Measurements from ENCODE around the gene PRPF31. TPM values are rescaled to one million over a fixed set of nuclear protein-coding genes. Genes with fewer than 3 reads are reported as not detected.

Gene PRPF31
- total and polyA plus RNA-seq, 4 donors = 33.8 to 71.2 (median 45.9) TPM

GRCh38 chr19:54129617-54129996 lies 14.1 kb downstream of the PRPF31 start:
- Histone ChIP-seq H3K9me3 (ENCODE audit: control insufficient read depth, low read length) (no peaks in the 10 kb centered on the region), H3K4me1 (ENCODE audit: control insufficient read depth in 1 of 2, insufficient read depth in 2 of 2, low read length in 2 of 2) (no peaks in the 10 kb centered on the region), H3K27me3 (ENCODE audit: control insufficient read depth in 1 of 2, insufficient read depth in 2 of 2, low read length in 1 of 2) (no peaks in the 10 kb centered on the region), H3K4me3 (ENCODE audit: low read length in 2 of 2) (no peak overlapping the region), H3K36me3 (ENCODE audit: control insufficient read depth in 1 of 2, insufficient read depth in 2 of 2, low read length in 1 of 2) (peaks cover 0 to 15% of the 10 kb centered on the region in 2 donors), H3K27ac (ENCODE audit: low read depth in 1 of 2, low read length in 2 of 2) (no peak overlapping the region)
- intact Hi-C loops (cut with DNase I) = no loop called here
- DNase-seq (no peak), ATAC-seq (ENCODE audit: low FRiP score) (no peak)
- 95 to 97% methylated on average over 20 of the region's 20 CpGs for WGBS, 2 donors

- Histone ChIP-seq H3K4me1 (ENCODE audit: control insufficient read depth in 1 of 2, insufficient read depth in 2 of 2, low read length in 2 of 2) (no peaks in the 10 kb centered on the region), H3K27ac (ENCODE audit: low read depth in 1 of 2, low read length in 2 of 2) (no peak overlapping the region), H3K4me3 (ENCODE audit: low read length in 2 of 2) (no peak overlapping the region), H3K27me3 (ENCODE audit: control insufficient read depth in 1 of 2, insufficient read depth in 2 of 2, low read length in 1 of 2) (no peaks in the 10 kb centered on the region), H3K9me3 (ENCODE audit: control insufficient read depth, low read length) (no peaks in the 10 kb centered on the region), H3K36me3 (ENCODE audit: control insufficient read depth in 1 of 2, insufficient read depth in 2 of 2, low read length in 1 of 2) (peaks cover 0 to 10% of the 10 kb centered on the region in 2 donors)
- intact Hi-C loops (cut with DNase I) = no loop called here
- DNase-seq = no peak
- WGBS, 2 donors = 86 to 92% methylated on average over 9 to 10 of the region's 10 CpGs
- no peak for ATAC-seq (ENCODE audit: low FRiP score)
Measured at GRCh38 chr19:54133312-54133956, 17.9 kb downstream of the PRPF31 start.

- Histone ChIP-seq H3K9me3 (ENCODE audit: control insufficient read depth, low read length) (no peaks in the 10 kb centered on the region), H3K4me1 (ENCODE audit: control insufficient read depth in 1 of 2, insufficient read depth in 2 of 2, low read length in 2 of 2) (no peaks in the 10 kb centered on the region), H3K4me3 (ENCODE audit: low read length in 2 of 2) (no peak overlapping the region), H3K27me3 (ENCODE audit: control insufficient read depth in 1 of 2, insufficient read depth in 2 of 2, low read length in 1 of 2) (no peaks in the 10 kb centered on the region), H3K36me3 (ENCODE audit: control insufficient read depth in 1 of 2, insufficient read depth in 2 of 2, low read length in 1 of 2) (peaks cover 0 to 9% of the 10 kb centered on the region in 2 donors), H3K27ac (ENCODE audit: low read depth in 1 of 2, low read length in 2 of 2) (no peak overlapping the region)
- WGBS, 2 donors = 78 to 84% methylated on average over 2 of the region's 2 CpGs
- no peak for DNase-seq
- intact Hi-C loops (cut with DNase I) = no loop called here
- no peak for ATAC-seq (ENCODE audit: low FRiP score)
Measured at GRCh38 chr19:54133957-54134590, 18.5 kb downstream of the PRPF31 start.

- peaks cover 0 to 3% of the 10 kb centered on the region in 2 donors for H3K36me3 ChIP-seq (ENCODE audit: control insufficient read depth in 1 of 2, insufficient read depth in 2 of 2, low read length in 1 of 2)
- H3K27me3 ChIP-seq (ENCODE audit: control insufficient read depth in 1 of 2, insufficient read depth in 2 of 2, low read length in 1 of 2) = no peaks in the 10 kb centered on the region
- H3K4me3 ChIP-seq (ENCODE audit: low read length in 2 of 2) = peak overlapping the region; percentile 11 to 13
- no peaks in the 10 kb centered on the region for H3K4me1 ChIP-seq (ENCODE audit: control insufficient read depth in 1 of 2, insufficient read depth in 2 of 2, low read length in 2 of 2)
- 2 to 3% methylated on average over 30 of the region's 30 CpGs for WGBS, 2 donors
- ATAC-seq (ENCODE audit: low FRiP score) = no peak
- DNase-seq = peak in 1 of 2 donors; percentile 39
- H3K9me3 ChIP-seq (ENCODE audit: control insufficient read depth, low read length) = no peaks in the 10 kb centered on the region
- intact Hi-C loops (cut with DNase I) = loop anchor here in 1 of 2 donors (2.0 kb wide), 1 partner anchor 65 kb away; the partner anchor contains the start of gene RPS9
- H3K27ac ChIP-seq (ENCODE audit: low read depth in 1 of 2, low read length in 2 of 2) = no peak overlapping the region
Measured at GRCh38 chr19:54136086-54136863, 20.7 kb downstream of the PRPF31 start.

GRCh38 chr19:54136864-54137698 lies 21.5 kb downstream of the PRPF31 start:
- DNase-seq (peak; percentile 99 to 100), ATAC-seq (ENCODE audit: low FRiP score) (peak; percentile 97)
- Histone ChIP-seq H3K36me3 (ENCODE audit: control insufficient read depth in 1 of 2, insufficient read depth in 2 of 2, low read length in 1 of 2) (no peaks in the 10 kb centered on the region), H3K9me3 (ENCODE audit: control insufficient read depth, low read length) (no peaks in the 10 kb centered on the region), H3K27ac (ENCODE audit: low read depth in 1 of 2, low read length in 2 of 2) (no peak overlapping the region), H3K27me3 (ENCODE audit: control insufficient read depth in 1 of 2, insufficient read depth in 2 of 2, low read length in 1 of 2) (no peaks in the 10 kb centered on the region), H3K4me1 (ENCODE audit: control insufficient read depth in 1 of 2, insufficient read depth in 2 of 2, low read length in 2 of 2) (no peaks in the 10 kb centered on the region), H3K4me3 (ENCODE audit: low read length in 2 of 2) (peak overlapping the region; percentile 11 to 13)
- 0% methylated on average over 46 of the region's 46 CpGs for WGBS, 2 donors
- intact Hi-C loops (cut with DNase I) = loop anchor here in 1 of 2 donors (1.0 to 2.0 kb wide), 4 partner anchors 22 to 64 kb away; partner anchors contain the start of genes LENG1, PRPF31, RPS9 and TFPT

GRCh38 chr19:54137699-54138488 lies 22.3 kb downstream of the PRPF31 start, which contains the start of gene CNOT3:
CNOT3 (plus strand) TSS chr19:54137762; CDS start chr19:54142979, 5,217 bp downstream.
- DNase-seq (no peak), ATAC-seq (ENCODE audit: low FRiP score) (no peak)
- H3K4me1 ChIP-seq (ENCODE audit: control insufficient read depth in 1 of 2, insufficient read depth in 2 of 2, low read length in 2 of 2) = no peaks in the 10 kb centered on the region

GRCh38 chr19:54138489-54139256 lies 23.1 kb downstream of the PRPF31 start:
- Histone ChIP-seq H3K4me3 (ENCODE audit: low read length in 2 of 2) (peak overlapping the region; percentile 84 to 87), H3K36me3 (ENCODE audit: control insufficient read depth in 1 of 2, insufficient read depth in 2 of 2, low read length in 1 of 2) (peaks cover 0 to 6% of the 10 kb centered on the region in 2 donors), H3K27me3 (ENCODE audit: control insufficient read depth in 1 of 2, insufficient read depth in 2 of 2, low read length in 1 of 2) (no peaks in the 10 kb centered on the region), H3K9me3 (ENCODE audit: control insufficient read depth, low read length) (no peaks in the 10 kb centered on the region), H3K4me1 (ENCODE audit: control insufficient read depth in 1 of 2, insufficient read depth in 2 of 2, low read length in 2 of 2) (no peaks in the 10 kb centered on the region), H3K27ac (ENCODE audit: low read depth in 1 of 2, low read length in 2 of 2) (no peak overlapping the region)
- DNase-seq (no peak), ATAC-seq (ENCODE audit: low FRiP score) (no peak)
- WGBS, 2 donors = 20 to 28% methylated on average over 24 to 31 of the region's 31 CpGs
- intact Hi-C loops (cut with DNase I) = no loop called here

More at GRCh38 chr19:54137699-54138488, 22.3 kb downstream of the PRPF31 start, which contains the start of gene CNOT3:
- Histone ChIP-seq H3K27me3 (ENCODE audit: control insufficient read depth in 1 of 2, insufficient read depth in 2 of 2, low read length in 1 of 2) (no peaks in the 10 kb centered on the region), H3K4me3 (ENCODE audit: low read length in 2 of 2) (peak within 1 kb of the TSS; percentile 84 to 87), H3K9me3 (ENCODE audit: control insufficient read depth, low read length) (no peaks in the 10 kb centered on the region), H3K27ac (ENCODE audit: low read depth in 1 of 2, low read length in 2 of 2) (peak within 1 kb of the TSS; percentile 59 to 77), H3K36me3 (ENCODE audit: control insufficient read depth in 1 of 2, insufficient read depth in 2 of 2, low read length in 1 of 2) (no peaks in the 10 kb centered on the region)
- intact Hi-C loops (cut with DNase I) = loop anchor here in 1 of 2 donors (1.0 to 2.0 kb wide), 4 partner anchors 21 to 63 kb away; partner anchors contain the start of genes LENG1, PRPF31, RPS9 and TFPT
- 0 to 1% methylated on average over 58 to 103 of the region's 103 CpGs for WGBS, 2 donors

Measured in aorta (tissue), 5 donors.